ENCODE measurements around the gene RAET1E.
"Not testable (repeated sequence)": the region's sequence is repeated elsewhere in the genome, so short reads cannot be mapped to it uniquely, and the experiment has no call there.

RAET1E gene

DNA sequence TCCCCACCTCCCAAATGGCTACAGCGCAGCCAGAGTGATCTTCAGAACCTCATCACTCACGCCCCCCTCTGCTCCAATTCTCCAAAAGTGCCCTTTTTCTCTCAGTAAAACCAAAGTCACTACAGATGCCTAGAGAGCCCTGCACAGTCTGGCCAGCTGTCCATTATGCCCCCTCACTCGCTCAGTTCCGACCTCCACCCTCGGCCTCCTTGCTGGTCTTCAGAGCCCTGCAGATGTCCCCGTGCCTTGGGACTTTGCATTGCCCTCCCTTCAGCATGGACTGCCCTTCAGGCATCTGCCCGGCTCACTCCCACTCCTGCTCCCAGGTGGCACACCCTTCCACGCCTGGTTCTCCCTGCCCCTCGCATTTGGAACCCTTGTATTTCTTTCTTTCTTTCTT lies 1.1 kb upstream of the RAET1E start:
- Mint-ChIP-seq H3K36me3 (no peaks in the 10 kb centered on the region), H3K4me3 (no peak overlapping the region), H3K27ac (no peak overlapping the region), H3K9me3 (no peaks in the 10 kb centered on the region), H3K27me3 (peaks cover 46% of the 10 kb centered on the region), H3K4me1 (peaks cover 17% of the 10 kb centered on the region)
- CTCF ChIA-PET, result interaction anchor here (1.1 kb wide), 1 partner anchor 59 kb away, joined by 4 read pairs; no protein-coding TSS in a partner anchor
- DNase-seq, result no peak

DNA sequence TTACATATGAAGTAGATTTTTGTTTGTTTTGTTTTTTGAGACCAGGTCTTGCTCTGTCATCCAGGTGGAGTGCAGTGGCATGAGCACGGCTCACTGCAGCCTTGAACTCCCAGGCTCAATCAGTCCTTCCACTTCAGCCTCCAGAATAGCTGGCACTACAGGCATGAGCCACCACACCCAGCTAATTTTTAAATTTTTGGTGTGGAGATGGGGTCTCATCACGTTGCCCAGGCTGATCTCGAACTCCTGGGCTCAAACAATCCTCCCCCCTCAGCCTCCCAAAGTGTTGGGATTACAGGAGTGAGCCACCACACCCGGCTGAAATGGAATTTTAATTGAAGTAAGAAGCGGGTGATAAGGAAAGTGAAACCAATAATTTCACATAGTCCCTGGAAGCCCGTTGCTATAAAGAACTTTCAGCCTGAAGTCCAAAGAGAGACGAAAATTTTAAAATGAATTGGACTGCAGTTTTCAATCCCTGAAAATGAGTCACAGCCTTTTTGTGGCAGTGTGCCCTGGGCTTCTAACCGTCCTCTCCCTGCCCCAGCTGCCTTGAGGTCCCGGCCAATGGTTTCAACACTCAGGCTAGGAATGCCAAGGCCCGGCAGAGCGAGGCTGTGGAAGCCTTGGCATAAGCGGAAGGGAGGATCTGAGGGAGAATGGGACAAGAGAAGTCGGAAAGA lies 757 bp downstream of the RAET1E start:
- Mint-ChIP-seq H3K4me3 (no peak overlapping the region), H3K36me3 (no peaks in the 10 kb centered on the region), H3K9me3 (no peaks in the 10 kb centered on the region), H3K4me1 (peaks cover 17% of the 10 kb centered on the region), H3K27me3 (peaks cover 38% of the 10 kb centered on the region), H3K27ac (no peak overlapping the region)
- CTCF ChIA-PET, result interaction anchor here (0.9 kb wide), 1 partner anchor 61 kb away, joined by 3 read pairs; no protein-coding TSS in a partner anchor
- no peak for DNase-seq

DNA sequence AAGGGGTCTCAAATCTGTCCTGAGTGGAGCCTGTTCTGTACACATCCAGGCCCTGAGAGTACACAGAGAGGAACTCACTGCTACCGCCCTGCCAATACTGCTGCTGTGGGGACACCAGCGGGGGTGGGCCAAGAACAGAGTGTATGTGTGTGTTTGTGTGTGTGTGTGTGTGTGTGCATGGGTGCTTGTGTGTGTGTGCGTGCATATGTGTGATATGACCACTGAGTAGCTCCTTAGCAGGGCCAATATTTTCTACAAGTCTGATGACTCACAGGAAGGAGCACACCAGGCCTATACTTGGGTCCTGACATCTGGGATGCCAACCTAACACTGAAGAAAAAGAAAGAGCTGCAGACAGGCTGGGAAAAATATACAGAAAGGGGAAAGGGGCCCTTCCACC lies 1.4 kb downstream of the RAET1E start:
- Mint-ChIP-seq H3K36me3 (no peaks in the 10 kb centered on the region), H3K9me3 (no peaks in the 10 kb centered on the region), H3K4me1 (peaks cover 17% of the 10 kb centered on the region), H3K27me3 (peaks cover 38% of the 10 kb centered on the region), H3K27ac (no peak overlapping the region), H3K4me3 (no peak overlapping the region)
- DNase-seq, result no peak
- CTCF ChIA-PET, result interaction anchor here (0.9 kb wide), 1 partner anchor 60 kb away, joined by 3 read pairs; no protein-coding TSS in a partner anchor

DNA sequence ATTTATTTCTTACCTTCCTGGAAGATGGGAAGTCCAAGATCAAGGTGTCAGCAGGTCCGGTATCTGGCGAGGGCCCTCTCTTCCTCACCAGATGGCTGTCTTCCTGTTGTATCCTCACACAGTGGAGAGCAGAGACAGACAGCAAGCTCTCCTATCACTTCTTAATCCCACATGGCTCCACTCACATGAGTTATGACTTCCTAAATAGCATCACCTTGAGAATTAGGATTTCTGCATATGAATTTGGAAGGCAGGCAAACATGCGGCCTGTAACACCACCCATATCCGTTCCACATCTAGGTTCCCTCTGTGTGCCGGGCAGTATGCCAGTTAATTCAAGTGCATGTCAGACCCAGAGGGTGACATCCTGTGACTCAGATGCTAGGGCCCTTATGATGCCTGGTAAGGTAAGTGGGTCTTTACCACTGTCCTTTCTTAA lies 2.1 kb downstream of the RAET1E start:
- H3K27ac Mint-ChIP-seq, result no peak overlapping the region
- no peaks in the 10 kb centered on the region for H3K36me3 Mint-ChIP-seq
- H3K27me3 Mint-ChIP-seq, result peaks cover 32% of the 10 kb centered on the region
- no peak overlapping the region for H3K4me3 Mint-ChIP-seq
- H3K9me3 Mint-ChIP-seq, result no peaks in the 10 kb centered on the region
- DNase-seq, result no peak
- H3K4me1 Mint-ChIP-seq, result peaks cover 17% of the 10 kb centered on the region
- CTCF ChIA-PET, result interaction anchor here (0.6 kb wide), 1 partner anchor 763 kb away, joined by 4 read pairs; no protein-coding TSS in a partner anchor

DNA sequence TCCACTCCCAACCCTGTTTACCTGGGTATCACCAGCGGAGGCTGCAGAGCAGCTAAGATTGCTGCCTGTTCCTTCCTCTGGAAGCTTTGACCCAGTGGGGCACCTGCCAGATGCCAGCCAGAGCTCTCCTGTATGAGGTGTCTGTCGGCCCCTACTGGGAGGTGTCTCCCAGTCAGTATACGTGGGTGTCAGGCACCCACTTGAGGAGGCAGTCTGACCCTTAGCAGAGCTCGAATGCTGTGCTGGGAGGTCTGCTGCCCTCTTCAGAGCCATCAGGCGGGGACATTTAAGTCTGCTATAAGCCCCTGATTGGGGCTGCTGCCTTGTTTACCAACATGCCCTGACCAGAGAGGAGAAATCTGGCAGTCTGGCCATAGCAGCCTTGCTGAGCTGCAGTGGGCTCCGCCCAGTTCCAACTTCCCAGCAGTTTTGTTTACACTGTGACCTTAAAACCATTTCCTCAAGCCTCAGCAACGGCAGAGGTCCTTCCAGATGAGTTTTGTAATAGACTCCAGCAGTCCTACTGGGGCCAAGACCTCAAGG lies 2.8 kb downstream of the RAET1E start:
- H3K27me3 Mint-ChIP-seq, result peaks cover 34% of the 10 kb centered on the region

DNA sequence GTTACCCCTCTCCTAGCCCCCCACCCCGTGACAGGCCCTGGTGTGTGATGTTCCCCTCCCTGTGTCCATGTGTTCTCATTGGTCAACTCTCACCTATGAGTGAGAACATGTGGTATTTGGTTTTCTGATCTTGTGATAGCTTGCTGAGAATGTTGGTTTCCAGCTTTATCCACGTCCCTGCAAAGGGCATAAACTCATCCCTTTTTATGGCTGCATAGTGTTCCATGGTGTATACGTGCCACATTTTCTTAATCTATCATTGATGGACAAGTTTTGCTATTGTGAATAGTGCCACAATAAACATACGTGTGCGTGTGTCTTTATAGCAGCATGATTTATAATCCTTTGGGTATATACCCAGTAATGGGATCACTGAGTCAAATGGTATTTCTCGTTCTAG lies 6.0 kb downstream of the RAET1E start:
- H3K9me3 Mint-ChIP-seq, H3K27ac Mint-ChIP-seq, H3K36me3 Mint-ChIP-seq, CTCF ChIA-PET, DNase-seq, H3K4me3 Mint-ChIP-seq: not testable (repeated sequence)
- Mint-ChIP-seq H3K27me3 (peaks cover 32% of the 10 kb centered on the region), H3K4me1 (peaks cover 17% of the 10 kb centered on the region)

More for the DNA sequence above, 2.8 kb downstream of the RAET1E start:
- DNase-seq, result no peak
- Mint-ChIP-seq H3K36me3 (no peaks in the 10 kb centered on the region), H3K9me3 (no peaks in the 10 kb centered on the region), H3K4me3 (no peak overlapping the region), H3K27ac (no peak overlapping the region), H3K4me1 (peaks cover 17% of the 10 kb centered on the region)
- CTCF ChIA-PET, result interaction anchor here (0.6 kb wide), 1 partner anchor 764 kb away, joined by 4 read pairs; no protein-coding TSS in a partner anchor

DNA sequence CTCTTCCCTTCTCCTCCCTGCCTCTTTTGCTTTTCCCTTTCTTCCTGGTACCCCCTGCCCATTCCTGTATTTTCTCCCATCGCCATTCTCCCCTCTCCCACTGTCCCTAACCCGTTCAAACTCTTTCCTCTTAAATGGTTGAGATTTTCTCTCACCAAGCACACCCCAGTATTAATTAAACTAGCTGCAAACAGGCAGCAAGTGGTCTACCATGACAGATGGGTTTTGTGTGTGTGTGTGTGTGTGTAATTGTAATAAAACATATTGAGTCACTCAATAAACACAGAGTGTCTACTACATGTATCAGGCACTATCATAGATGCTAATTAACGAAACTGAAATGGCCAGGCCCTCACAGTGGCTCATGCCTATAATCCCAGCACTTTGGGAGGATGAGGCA lies 6.7 kb downstream of the RAET1E start:
- Mint-ChIP-seq H3K4me1 (peaks cover 12% of the 10 kb centered on the region), H3K4me3 (no peak overlapping the region), H3K36me3 (no peaks in the 10 kb centered on the region), H3K27ac (no peak overlapping the region), H3K9me3 (no peaks in the 10 kb centered on the region), H3K27me3 (peaks cover 34% of the 10 kb centered on the region)
- no peak for DNase-seq
- CTCF ChIA-PET, result no interaction called here

DNA sequence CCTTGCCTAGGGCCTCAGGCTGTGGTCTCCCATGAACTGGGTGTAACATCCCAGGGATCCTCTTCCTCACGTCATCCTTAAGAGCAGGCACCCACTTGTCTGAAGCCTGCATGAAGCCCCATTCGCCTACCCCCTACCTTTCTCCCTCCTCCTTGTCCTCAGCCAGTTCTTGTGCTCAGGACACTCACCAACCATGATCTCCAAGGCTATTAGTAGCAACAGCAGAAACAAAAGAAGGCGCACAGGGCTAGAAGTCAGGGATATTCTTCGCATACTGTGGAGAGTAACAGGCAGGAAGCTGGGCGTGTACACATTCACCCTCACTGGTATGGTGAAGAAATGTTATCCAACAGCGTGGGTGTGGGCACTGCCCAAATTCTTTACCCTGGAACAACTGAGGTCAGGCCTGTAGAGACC lies 7.3 kb downstream of the RAET1E start:
- no peak overlapping the region for H3K27ac Mint-ChIP-seq
- CTCF ChIA-PET, result no interaction called here
- H3K9me3 Mint-ChIP-seq, result no peaks in the 10 kb centered on the region
- H3K27me3 Mint-ChIP-seq, result peaks cover 35% of the 10 kb centered on the region
- H3K36me3 Mint-ChIP-seq, result no peaks in the 10 kb centered on the region
- no peak for DNase-seq
- peaks cover 5% of the 10 kb centered on the region for H3K4me1 Mint-ChIP-seq
- no peak overlapping the region for H3K4me3 Mint-ChIP-seq

DNA sequence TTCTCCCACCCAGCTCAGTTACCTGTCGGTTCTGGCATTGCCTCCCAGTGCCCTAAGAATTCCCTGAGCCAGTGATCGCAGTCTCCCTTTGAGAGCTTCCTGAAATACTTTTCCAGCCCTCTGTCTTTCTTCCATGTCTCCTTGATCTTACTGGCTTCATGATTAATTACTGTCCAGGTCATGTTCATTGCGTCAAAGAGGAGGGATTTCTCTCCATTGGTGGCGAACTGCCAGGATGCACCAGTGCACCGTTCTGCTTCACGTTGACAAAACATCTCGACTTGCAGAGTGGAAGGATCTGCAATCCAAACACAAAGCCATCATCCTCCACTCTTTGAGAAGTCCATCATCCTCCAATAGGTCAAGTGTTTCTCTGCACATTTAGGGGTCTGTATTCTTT lies 8.6 kb downstream of the RAET1E start:
- H3K4me1 Mint-ChIP-seq, result no peaks in the 10 kb centered on the region
- CTCF ChIA-PET, result no interaction called here
- no peak for DNase-seq
- H3K27ac Mint-ChIP-seq, result no peak overlapping the region
- no peak overlapping the region for H3K4me3 Mint-ChIP-seq
- no peaks in the 10 kb centered on the region for H3K9me3 Mint-ChIP-seq
- peaks cover 43% of the 10 kb centered on the region for H3K27me3 Mint-ChIP-seq
- H3K36me3 Mint-ChIP-seq, result no peaks in the 10 kb centered on the region

DNA sequence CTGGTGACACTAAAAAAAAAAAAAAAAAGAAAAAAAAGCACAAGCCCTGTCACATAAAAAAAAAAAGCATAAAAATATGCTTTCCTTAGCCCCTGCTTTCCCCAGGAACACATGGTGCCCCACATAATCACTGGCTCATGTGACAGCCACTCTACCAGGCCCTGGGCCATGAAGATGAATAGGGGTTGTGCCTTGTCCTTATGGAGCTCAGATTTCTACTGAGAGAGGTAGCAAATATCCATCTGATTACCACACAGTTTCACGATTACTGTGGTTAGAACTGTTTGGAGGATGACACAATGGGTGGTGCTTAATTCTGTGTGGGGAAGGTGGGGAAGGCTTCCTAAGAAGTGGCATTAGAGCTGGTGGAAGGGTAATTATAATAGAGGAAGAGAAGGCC lies 9.3 kb downstream of the RAET1E start:
- Mint-ChIP-seq H3K9me3 (no peaks in the 10 kb centered on the region), H3K27me3 (peaks cover 50% of the 10 kb centered on the region), H3K4me3 (no peak overlapping the region), H3K27ac (no peak overlapping the region), H3K4me1 (no peaks in the 10 kb centered on the region), H3K36me3 (no peaks in the 10 kb centered on the region)
- CTCF ChIA-PET, result no interaction called here
- DNase-seq, result no peak

DNA sequence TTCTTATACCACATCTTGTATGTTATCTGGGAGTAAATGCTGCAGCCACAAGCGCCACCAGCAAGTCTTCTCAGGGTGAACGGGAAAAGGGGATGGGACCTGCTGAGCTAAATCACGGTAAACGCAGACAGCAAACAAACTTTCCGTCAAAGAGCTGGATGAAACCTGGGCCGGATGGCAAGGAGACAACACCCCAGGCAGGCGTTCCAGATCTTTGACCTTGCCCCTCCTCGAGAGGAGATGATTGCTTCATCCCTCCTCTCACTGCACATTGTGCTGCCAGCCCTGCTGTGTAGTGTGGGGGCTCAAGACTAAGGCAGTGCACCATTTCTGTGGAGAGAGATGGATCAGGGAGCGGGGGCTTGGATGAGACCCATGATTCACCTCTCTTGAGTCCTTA lies 9.8 kb downstream of the RAET1E start:
- Mint-ChIP-seq H3K9me3 (no peaks in the 10 kb centered on the region), H3K27ac (no peak overlapping the region), H3K27me3 (peaks cover 51% of the 10 kb centered on the region), H3K4me3 (no peak overlapping the region), H3K4me1 (no peaks in the 10 kb centered on the region), H3K36me3 (no peaks in the 10 kb centered on the region)
- CTCF ChIA-PET, result no interaction called here
- no peak for DNase-seq

DNA sequence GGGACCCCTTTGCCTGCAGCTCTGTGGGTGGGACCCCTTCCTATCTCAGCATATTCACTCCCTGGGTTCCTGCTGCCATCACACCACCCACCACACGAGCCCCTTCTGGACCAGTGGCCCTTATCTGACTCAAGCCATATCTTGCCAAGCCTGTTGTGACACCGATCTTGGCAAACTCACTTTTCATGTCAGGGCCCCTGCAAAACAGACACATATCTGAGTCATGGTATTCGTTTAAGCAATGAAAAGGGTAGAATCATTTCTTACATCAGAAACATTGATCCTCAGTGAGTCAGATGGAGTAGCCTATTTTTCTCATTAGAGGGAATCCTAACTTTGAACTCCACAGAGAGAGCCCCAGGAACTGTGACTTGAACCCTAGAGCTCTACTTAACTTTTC lies 10.6 kb downstream of the RAET1E start:
- H3K4me1 Mint-ChIP-seq, result no peaks in the 10 kb centered on the region
- CTCF ChIA-PET, result no interaction called here
- no peaks in the 10 kb centered on the region for H3K36me3 Mint-ChIP-seq
- H3K4me3 Mint-ChIP-seq, result no peak overlapping the region
- no peaks in the 10 kb centered on the region for H3K9me3 Mint-ChIP-seq
- no peak overlapping the region for H3K27ac Mint-ChIP-seq
- peaks cover 51% of the 10 kb centered on the region for H3K27me3 Mint-ChIP-seq
- no peak for DNase-seq

DNA sequence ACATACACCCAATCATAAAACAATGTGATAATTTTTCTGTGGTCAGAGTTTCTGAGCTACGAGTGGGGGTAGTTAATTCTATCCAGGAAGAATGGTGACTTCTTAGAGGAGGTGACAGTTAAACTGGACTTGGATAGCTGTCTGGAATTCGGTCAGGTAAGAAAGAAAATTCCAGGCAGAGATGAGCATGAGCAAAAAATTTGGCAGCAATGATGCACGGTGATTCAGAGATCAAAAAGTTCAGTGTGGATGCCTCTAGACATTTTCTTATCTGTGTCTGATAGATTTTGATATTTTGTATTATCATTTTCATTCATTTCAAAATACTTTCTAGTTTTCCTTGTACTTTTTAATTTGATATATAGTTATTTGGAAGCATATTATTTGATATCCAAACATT lies 12.0 kb downstream of the RAET1E start:
- H3K27me3 Mint-ChIP-seq, result peaks cover 57% of the 10 kb centered on the region
- H3K4me1 Mint-ChIP-seq, result no peaks in the 10 kb centered on the region
- H3K9me3 Mint-ChIP-seq, result no peaks in the 10 kb centered on the region
- no peaks in the 10 kb centered on the region for H3K36me3 Mint-ChIP-seq
- H3K4me3 Mint-ChIP-seq, result no peak overlapping the region
- H3K27ac Mint-ChIP-seq, result no peak overlapping the region
- no peak for DNase-seq
- CTCF ChIA-PET, result interaction anchor here (1.4 kb wide), 1 partner anchor 46 kb away, joined by 4 read pairs; no protein-coding TSS in a partner anchor

DNA sequence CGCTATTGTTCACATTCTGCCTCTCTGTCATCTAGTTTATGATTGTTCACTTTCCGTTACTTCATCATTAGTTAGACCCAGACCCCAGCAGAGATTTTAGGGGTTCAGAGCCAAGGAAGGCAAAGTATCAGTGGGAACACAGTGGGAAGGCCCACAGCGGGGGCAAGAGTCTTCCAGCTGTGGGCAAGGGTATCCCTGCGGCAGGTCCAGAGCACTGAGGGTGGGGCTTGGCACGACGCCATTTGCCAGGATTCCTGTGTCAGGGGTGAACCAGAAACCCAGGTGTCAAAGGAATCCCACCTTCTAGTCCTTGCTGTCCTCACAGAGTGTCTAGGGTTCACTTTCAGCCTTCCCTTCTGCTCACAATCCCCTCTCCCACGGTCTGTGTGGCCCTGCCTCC lies 13.3 kb downstream of the RAET1E start:
- CTCF ChIA-PET, result interaction anchor here (1.4 kb wide), 1 partner anchor 49 kb away, joined by 3 read pairs; no protein-coding TSS in a partner anchor
- no peak overlapping the region for H3K4me3 Mint-ChIP-seq
- H3K27ac Mint-ChIP-seq, result no peak overlapping the region
- DNase-seq, result no peak
- H3K36me3 Mint-ChIP-seq, result no peaks in the 10 kb centered on the region
- H3K27me3 Mint-ChIP-seq, result peaks cover 57% of the 10 kb centered on the region
- no peaks in the 10 kb centered on the region for H3K9me3 Mint-ChIP-seq
- no peaks in the 10 kb centered on the region for H3K4me1 Mint-ChIP-seq

DNA sequence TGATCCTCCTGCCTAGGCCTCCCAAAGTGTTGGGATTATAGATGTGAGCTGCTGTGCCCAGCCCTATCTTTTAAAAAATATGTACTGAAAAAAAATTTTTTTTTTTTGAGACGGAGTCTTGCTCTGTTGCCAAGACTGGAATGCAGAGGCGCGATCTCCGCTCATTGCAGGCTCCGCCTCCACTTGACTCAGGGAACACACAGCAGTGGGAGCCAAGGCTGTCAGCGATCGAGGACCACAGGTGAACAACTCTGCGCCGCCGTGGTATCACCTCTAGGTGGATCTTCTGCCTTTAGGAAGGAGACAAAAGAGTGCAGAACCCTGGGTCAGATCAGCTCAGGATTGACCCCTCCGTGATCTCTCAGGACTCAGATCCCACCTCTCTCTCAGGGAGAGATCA lies 13.7 kb downstream of the RAET1E start:
- no peak for DNase-seq
- Mint-ChIP-seq H3K36me3 (no peaks in the 10 kb centered on the region), H3K9me3 (no peaks in the 10 kb centered on the region), H3K27ac (no peak overlapping the region), H3K4me1 (no peaks in the 10 kb centered on the region), H3K4me3 (no peak overlapping the region), H3K27me3 (peaks cover 56% of the 10 kb centered on the region)
- CTCF ChIA-PET, result interaction anchor here (1.4 kb wide), 1 partner anchor 49 kb away, joined by 3 read pairs; no protein-coding TSS in a partner anchor

All from activated naive CD4-positive, alpha-beta T cell treated with anti-CD3 and anti-CD28 coated beads, Interleukin-2, amount 10 ng/mL, durations not matched to agents 7 days and 5 days (primary cell).